ENCODE measurements around the gene LHX5.

The LHX5 gene

DNA sequence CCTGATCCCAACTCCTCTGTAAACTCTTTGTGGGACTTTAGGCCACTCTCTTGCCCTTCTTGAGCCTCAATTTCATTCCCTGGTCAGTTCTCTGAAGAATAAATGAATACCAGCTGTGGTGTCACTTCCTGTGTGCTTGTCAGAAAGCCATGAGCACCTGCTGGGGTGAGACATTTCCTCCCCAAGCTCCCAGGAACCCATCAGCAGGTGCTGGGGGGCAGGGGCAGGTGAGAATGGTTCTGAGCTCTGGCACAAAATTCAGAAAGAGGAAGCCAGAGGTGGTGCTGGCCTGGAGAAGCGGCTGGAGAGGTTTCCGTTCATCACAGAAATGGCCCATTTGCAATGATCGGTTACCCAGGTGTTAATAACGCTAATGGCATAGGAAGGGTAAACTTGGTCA lies 14.9 kb downstream of the LHX5 start:
- TF ChIP-seq JUND (IDR thresholded peaks at IDR 0.05; ENCODE audit: low read depth), result no peak
- in situ Hi-C loops (cut with HindIII; ENCODE audit: low pct_unique_long_range_greater_than_20kb, low sequenced_read_pairs), result no loop called here
- no peak for DNase-seq (ENCODE audit: low read depth in 1 of 2, low spot score in 1 of 2)

GRCh38 chr12:113456199-113456598 lies 15.5 kb downstream of the LHX5 start:
- TF ChIP-seq JUND (IDR thresholded peaks at IDR 0.05; ENCODE audit: low read depth), result no peak
- in situ Hi-C loops (cut with HindIII; ENCODE audit: low pct_unique_long_range_greater_than_20kb, low sequenced_read_pairs), result no loop called here
- DNase-seq (ENCODE audit: low read depth in 1 of 2, low spot score in 1 of 2), result no peak

DNA sequence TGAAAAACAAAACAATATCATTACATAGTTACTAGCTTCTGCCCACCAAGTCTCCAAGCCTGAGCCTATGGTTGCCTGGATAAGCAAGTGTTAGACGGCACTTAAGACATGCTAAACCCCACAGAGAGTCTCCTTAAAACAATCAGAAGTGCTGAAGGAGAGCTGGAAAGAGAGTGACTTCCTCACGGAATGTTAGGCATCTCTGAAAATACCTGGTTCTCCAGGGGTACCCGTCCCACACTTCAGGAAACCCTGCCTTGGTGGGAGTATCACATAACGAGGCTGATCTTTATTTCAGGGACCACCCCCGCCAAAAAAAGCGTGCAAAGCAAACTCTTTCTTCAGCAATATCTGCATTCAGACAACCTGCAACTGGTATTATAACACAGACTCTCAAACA lies 18.3 kb downstream of the LHX5 start:
- in situ Hi-C loops (cut with HindIII; ENCODE audit: low pct_unique_long_range_greater_than_20kb, low sequenced_read_pairs), result no loop called here
- TF ChIP-seq JUND (IDR thresholded peaks at IDR 0.05; ENCODE audit: low read depth), result no peak
- no peak for DNase-seq (ENCODE audit: low read depth in 1 of 2, low spot score in 1 of 2)

GRCh38 chr12:113452458-113452857 lies 19.2 kb downstream of the LHX5 start:
- no peak for TF ChIP-seq JUND (IDR thresholded peaks at IDR 0.05; ENCODE audit: low read depth)
- DNase-seq (ENCODE audit: low read depth in 1 of 2, low spot score in 1 of 2), result no peak
- in situ Hi-C loops (cut with HindIII; ENCODE audit: low pct_unique_long_range_greater_than_20kb, low sequenced_read_pairs), result no loop called here

DNA sequence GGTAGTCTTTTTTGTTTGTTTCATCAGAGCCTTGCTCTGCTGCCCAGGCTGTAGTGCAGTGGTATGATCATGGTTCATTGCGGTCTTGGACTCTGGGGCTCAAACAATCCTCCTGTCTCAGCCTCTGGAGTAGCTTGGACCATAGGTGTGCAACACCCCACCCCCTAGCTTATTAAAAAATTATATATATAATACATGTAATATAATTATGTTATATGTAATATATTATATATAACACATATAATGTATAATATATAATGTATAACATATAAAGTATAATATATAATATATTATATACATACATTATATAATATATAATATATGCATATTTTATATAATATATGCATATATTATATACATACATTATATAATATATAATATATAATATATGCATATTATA lies 21.8 kb downstream of the LHX5 start:
- TF ChIP-seq JUND (IDR thresholded peaks at IDR 0.05; ENCODE audit: low read depth), result no peak
- in situ Hi-C loops (cut with HindIII; ENCODE audit: low pct_unique_long_range_greater_than_20kb, low sequenced_read_pairs), result no loop called here
- DNase-seq (ENCODE audit: low read depth in 1 of 2, low spot score in 1 of 2), result no peak

DNA sequence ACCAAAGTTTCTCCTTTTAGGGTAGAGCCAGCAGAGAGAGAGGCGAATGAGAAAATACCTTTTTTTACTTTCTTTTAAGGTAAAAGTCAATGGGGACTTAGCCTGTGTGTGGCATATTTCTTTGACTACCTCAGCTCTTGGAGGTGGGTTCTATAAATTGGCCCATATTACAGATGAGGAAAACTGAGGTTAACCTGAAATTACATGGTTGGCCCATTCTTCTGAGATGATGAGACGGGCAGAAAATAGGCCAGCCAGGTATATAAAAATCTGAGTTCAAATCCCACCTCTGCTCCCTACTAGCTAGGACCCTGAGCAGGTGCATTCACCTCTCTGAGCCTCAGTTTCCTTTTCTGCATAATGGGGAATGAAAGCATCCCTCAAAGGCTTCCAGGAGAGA lies 22.4 kb downstream of the LHX5 start:
- no peak for DNase-seq (ENCODE audit: low read depth in 1 of 2, low spot score in 1 of 2)
- in situ Hi-C loops (cut with HindIII; ENCODE audit: low pct_unique_long_range_greater_than_20kb, low sequenced_read_pairs), result no loop called here
- no peak for TF ChIP-seq JUND (IDR thresholded peaks at IDR 0.05; ENCODE audit: low read depth)

- no peak for DNase-seq (ENCODE audit: low read depth in 1 of 2, low spot score in 1 of 2)
- no peak for TF ChIP-seq JUND (IDR thresholded peaks at IDR 0.05; ENCODE audit: low read depth)
- in situ Hi-C loops (cut with HindIII; ENCODE audit: low pct_unique_long_range_greater_than_20kb, low sequenced_read_pairs), result no loop called here
These were observed 22.8 kb downstream of the LHX5 start for GRCh38 chr12:113448873-113449272.

- TF ChIP-seq JUND (IDR thresholded peaks at IDR 0.05; ENCODE audit: low read depth), result no peak
- peak in 1 of 2 experiments; percentile 36 for DNase-seq (ENCODE audit: low read depth in 1 of 2, low spot score in 1 of 2)
- in situ Hi-C loops (cut with HindIII; ENCODE audit: low pct_unique_long_range_greater_than_20kb, low sequenced_read_pairs), result no loop called here
These were observed 26.0 kb downstream of the LHX5 start for GRCh38 chr12:113445544-113446171.

DNA sequence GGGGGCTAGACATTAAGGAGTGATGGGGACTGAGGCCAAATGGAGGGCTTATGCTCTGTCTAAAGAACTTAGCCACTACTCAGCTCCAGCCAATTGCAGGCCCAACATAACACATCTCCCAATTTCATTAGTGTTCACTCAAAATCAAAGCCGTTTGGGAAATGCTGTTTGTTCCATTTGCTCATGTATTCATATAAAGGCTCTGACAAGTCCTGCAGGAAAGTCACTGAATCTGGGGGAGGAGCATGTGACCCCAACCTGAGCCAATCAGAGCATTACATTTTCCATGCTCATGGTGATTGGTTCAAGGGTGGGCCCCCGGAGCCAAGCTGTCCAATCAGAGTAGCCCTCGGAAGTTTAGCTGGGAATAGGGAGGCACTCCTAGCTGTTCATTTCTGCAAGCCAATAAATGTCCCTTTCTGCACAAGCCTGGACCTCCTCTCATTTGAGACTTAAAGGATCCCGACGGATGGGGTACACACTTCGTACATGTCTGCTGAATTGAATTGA lies 28.6 kb downstream of the LHX5 start:
- no peak for DNase-seq (ENCODE audit: low read depth in 1 of 2, low spot score in 1 of 2)
- in situ Hi-C loops (cut with HindIII; ENCODE audit: low pct_unique_long_range_greater_than_20kb, low sequenced_read_pairs), result no loop called here
- TF ChIP-seq JUND (IDR thresholded peaks at IDR 0.05; ENCODE audit: low read depth), result no peak

DNA sequence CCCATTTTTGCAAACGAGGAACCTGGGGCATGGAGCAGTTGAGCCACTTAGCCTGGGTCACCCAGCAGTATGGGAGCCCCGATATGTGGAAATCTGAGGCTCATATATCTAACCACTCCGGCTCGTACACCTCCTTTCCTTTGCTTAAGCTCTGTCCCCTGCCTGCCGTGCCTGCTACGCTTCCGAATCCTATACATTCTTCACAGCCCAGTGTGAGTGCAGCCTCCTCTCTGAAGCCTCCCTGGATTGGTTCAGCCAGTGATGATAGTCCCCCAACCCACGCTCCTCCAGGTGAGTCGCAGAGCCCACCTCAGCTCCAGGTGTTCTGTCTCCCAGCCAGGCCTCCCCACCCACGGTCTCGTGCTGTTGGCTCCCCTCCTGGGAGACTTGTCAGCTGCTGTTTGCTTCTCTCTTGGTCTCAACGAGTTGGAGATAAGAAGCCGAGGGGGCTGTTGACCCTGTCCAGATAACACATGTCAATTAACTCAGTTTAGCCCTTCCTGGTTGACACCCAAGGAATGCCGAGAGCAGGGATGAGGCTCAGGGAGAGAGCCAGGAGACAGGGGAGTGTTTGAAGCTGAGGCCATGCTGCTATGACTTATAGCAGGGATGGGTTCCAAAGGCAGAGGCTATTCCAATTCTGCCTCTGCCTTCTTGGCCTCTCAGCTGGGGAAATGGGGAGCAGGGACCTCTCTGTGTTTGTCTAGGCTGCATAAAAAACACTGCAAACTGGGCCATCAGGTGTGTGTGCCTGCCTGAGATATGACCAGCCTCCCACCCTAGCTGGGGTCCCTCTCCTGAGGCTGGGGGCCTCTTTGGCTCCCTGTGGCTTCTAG lies 30.5 kb downstream of the LHX5 start:
- in situ Hi-C loops (cut with HindIII; ENCODE audit: low pct_unique_long_range_greater_than_20kb, low sequenced_read_pairs), result no loop called here
- DNase-seq (ENCODE audit: low read depth in 1 of 2, low spot score in 1 of 2), result no peak
- no peak for TF ChIP-seq JUND (IDR thresholded peaks at IDR 0.05; ENCODE audit: low read depth)

DNA sequence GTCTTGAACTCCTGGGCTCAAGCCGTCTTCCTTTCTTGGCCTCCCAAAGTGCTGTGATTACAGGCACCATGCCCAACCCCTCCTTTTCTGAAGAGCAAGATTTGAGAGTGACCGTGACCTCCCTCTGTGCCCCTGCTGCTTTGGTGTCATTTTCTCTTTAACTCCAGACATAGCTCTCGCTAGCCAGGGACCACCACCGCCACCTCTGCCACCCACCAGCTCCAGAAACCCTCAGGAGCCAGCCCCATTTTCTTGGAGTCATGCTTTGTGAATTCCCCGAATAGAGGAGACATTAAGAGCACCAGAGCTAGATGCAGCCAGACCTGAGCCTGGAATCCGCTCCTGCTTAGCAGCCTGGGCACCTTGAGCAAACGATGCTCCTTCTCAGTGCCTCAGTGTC lies 31.3 kb downstream of the LHX5 start:
- no peak for DNase-seq (ENCODE audit: low read depth in 1 of 2, low spot score in 1 of 2)
- in situ Hi-C loops (cut with HindIII; ENCODE audit: low pct_unique_long_range_greater_than_20kb, low sequenced_read_pairs), result no loop called here
- no peak for TF ChIP-seq JUND (IDR thresholded peaks at IDR 0.05; ENCODE audit: low read depth)

GRCh38 chr12:113439606-113440030 lies 32.1 kb downstream of the LHX5 start:
- peak; percentile 66 to 68 for DNase-seq (ENCODE audit: low read depth in 1 of 2, low spot score in 1 of 2)
- TF ChIP-seq JUND (IDR thresholded peaks at IDR 0.05; ENCODE audit: low read depth), result no peak

GRCh38 chr12:113439301-113439597 lies 32.4 kb downstream of the LHX5 start:
- no peak for DNase-seq (ENCODE audit: low read depth in 1 of 2, low spot score in 1 of 2)
- in situ Hi-C loops (cut with HindIII; ENCODE audit: low pct_unique_long_range_greater_than_20kb, low sequenced_read_pairs), result no loop called here
- TF ChIP-seq JUND (IDR thresholded peaks at IDR 0.05; ENCODE audit: low read depth), result no peak

More at GRCh38 chr12:113439606-113440030, 32.1 kb downstream of the LHX5 start:
- in situ Hi-C loops (cut with HindIII; ENCODE audit: low pct_unique_long_range_greater_than_20kb, low sequenced_read_pairs), result no loop called here

Data from T47D (cell line).